ENCODE results near the gene FNDC11. TPM values are rescaled to one million over a fixed set of nuclear protein-coding genes. Genes with fewer than 3 reads are reported as not detected.

The FNDC11 gene
- total RNA-seq, 2 donors from 2014 or later = 0.35 to 0.69 TPM

- H3K27ac ChIP-seq = no peak overlapping the region
- no peaks in the 10 kb centered on the region for H3K9me3 ChIP-seq
- H3K36me3 ChIP-seq = no peaks in the 10 kb centered on the region
- TF ChIP-seq CTCF (IDR thresholded peaks at IDR 0.05) = no peak
- no peaks in the 10 kb centered on the region for H3K27me3 ChIP-seq
- intact Hi-C loops (cut with DNase I) = no loop called here
- no peak overlapping the region for H3K9ac ChIP-seq (ENCODE audit: low read depth in 2 of 2, low read length in 2 of 2)
- H3K4me1 ChIP-seq = peaks cover 9% of the 10 kb centered on the region
- H3K4me3 ChIP-seq = no peak overlapping the region
- DNase-seq = no peak
Measured at GRCh38 chr20:63572071-63572787, 18.3 kb downstream of the FNDC11 start.

DNA sequence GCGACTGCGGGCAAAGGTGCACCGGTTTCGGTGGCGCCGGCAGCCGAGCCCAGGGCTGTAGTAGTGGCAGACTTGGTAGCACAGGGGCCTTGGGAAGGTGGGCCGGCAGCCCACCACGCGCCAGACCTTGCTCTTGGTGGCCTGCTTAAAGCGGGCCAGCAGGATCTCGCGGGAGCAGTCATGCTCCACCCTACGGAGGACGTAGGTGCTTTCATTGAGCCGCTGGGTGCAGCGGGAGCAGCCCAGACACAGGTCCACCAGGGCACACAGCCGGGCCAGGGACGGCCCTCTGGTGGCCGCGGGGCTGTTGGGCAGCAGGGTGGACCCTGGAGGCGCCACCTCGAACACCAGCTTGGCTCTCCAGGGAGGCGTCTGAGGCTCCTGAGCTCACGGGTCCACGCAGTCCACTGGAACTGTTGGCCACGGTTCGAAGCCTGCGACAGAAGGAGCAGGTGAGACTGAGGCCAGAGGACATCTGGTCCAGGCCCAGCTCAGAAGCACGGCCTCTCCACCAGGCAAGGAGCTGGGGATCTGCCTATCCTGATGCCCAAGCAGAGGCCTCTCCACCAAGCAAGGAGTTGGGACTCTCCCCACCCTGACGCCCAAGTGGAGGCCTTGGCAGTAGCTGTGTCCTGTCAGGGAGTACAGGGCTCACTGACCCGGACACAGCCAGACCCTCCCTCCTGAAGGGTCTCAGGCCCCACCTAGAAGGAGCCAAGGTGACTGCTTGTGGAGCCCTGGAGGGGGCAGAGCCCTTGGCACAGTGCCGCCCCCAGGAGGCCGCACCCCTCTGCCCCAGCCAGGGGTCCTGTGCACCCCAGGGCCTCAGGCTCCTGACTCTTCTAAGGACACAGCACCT lies 19.1 kb downstream of the FNDC11 start:
- Histone ChIP-seq H3K4me3 (peak overlapping the region; percentile 79), H3K9ac (ENCODE audit: low read depth in 2 of 2, low read length in 2 of 2) (peak overlapping the region; percentile 76 to 86), H3K9me3 (no peaks in the 10 kb centered on the region), H3K4me1 (peaks cover 9% of the 10 kb centered on the region), H3K27ac (no peak overlapping the region), H3K36me3 (no peaks in the 10 kb centered on the region), H3K27me3 (no peaks in the 10 kb centered on the region)
- intact Hi-C loops (cut with DNase I) = no loop called here
- no peak for DNase-seq
- TF ChIP-seq CTCF (IDR thresholded peaks at IDR 0.05) = no peak

- Histone ChIP-seq H3K4me3 (peak overlapping the region; percentile 79), H3K4me1 (peaks cover 9% of the 10 kb centered on the region), H3K9ac (ENCODE audit: low read depth in 2 of 2, low read length in 2 of 2) (peak overlapping the region; percentile 76 to 86), H3K27ac (peak overlapping the region; percentile 64), H3K27me3 (no peaks in the 10 kb centered on the region), H3K36me3 (no peaks in the 10 kb centered on the region), H3K9me3 (no peaks in the 10 kb centered on the region)
- DNase-seq = no peak
- no peak for TF ChIP-seq CTCF (IDR thresholded peaks at IDR 0.05)
- intact Hi-C loops (cut with DNase I) = no loop called here
Measured at GRCh38 chr20:63573647-63574131, 19.7 kb downstream of the FNDC11 start.

- Histone ChIP-seq H3K9me3 (no peaks in the 10 kb centered on the region), H3K27ac (peak within 1 kb of the TSS; percentile 64), H3K36me3 (no peaks in the 10 kb centered on the region), H3K4me3 (peak within 1 kb of the TSS; percentile 79), H3K9ac (ENCODE audit: low read depth in 2 of 2, low read length in 2 of 2) (peak within 1 kb of the TSS; percentile 76 to 86), H3K27me3 (no peaks in the 10 kb centered on the region), H3K4me1 (peaks cover 9% of the 10 kb centered on the region)
- intact Hi-C loops (cut with DNase I) = no loop called here
- DNase-seq = peak; percentile 86
- no peak for TF ChIP-seq CTCF (IDR thresholded peaks at IDR 0.05)
Measured at GRCh38 chr20:63574156-63574828, 20.3 kb downstream of the FNDC11 start, which contains the start of gene HELZ2. TSS of gene HELZ2 (minus strand) at chr20:63574239. CDS start at chr20:63572385, 1,854 bp downstream.

Data from colonic mucosa (tissue), 4 donors.